DOHH2 (cell line): ENCODE results near the gene DSCAM.

Source experiments
- H3F3A ChIP-seq: fragments of 200-600 bp; sonication (generic), shearing (Covaris generic); 2 replicates; pipeline ENCODE4 v1.6.0; 2016; ENCODE audit warnings: antibody characterized with exemption, mild to moderate bottlenecking; ENCODE audit not compliant: control insufficient read depth, insufficient read depth
- H3K27ac ChIP-seq: fragments of 200-600 bp; sonication (generic); 2 replicates; pipeline ENCODE4 v1.5.1; 2014; ENCODE audit warnings: low read depth, mild to moderate bottlenecking, low read length, moderate library complexity
- H3K27me3 ChIP-seq: fragments of 200-600 bp; sonication (generic); 2 replicates; pipeline ENCODE4 v1.6.1; 2014; ENCODE audit warnings: mild to moderate bottlenecking, low read length, mixed read lengths; ENCODE audit not compliant: control insufficient read depth
- H3K36me3 ChIP-seq: fragments of 200-600 bp; sonication (generic); 2 replicates; pipeline ENCODE4 v1.6.1; 2014; ENCODE audit warnings: mild to moderate bottlenecking, low read length, moderate library complexity, mixed read lengths; ENCODE audit not compliant: control insufficient read depth
- H3K4me1 ChIP-seq: fragments of 200-600 bp; sonication (generic); 2 replicates; pipeline ENCODE4 v1.6.1; 2014; ENCODE audit warnings: mild to moderate bottlenecking, low read length, mixed read lengths; ENCODE audit not compliant: control insufficient read depth
- H3K4me2 ChIP-seq: fragments of 200-600 bp; sonication (generic); 2 replicates; pipeline ENCODE4 v1.6.0; 2014; ENCODE audit warnings: mild to moderate bottlenecking, low read length, moderate library complexity
- H3K4me3 ChIP-seq: fragments of 200-600 bp; sonication (generic); 2 replicates; pipeline ENCODE4 v1.5.1; 2014; ENCODE audit warnings: mild to moderate bottlenecking, low read length, mixed read lengths
- H3K79me2 ChIP-seq: fragments of 200-600 bp; sonication (generic); 2 replicates; pipeline ENCODE4 v1.6.1; 2014; ENCODE audit warnings: mild to moderate bottlenecking, low read length, mixed read lengths; ENCODE audit not compliant: control insufficient read depth
- H3K9me2 ChIP-seq: fragments of 200-600 bp; sonication (generic); replicated peaks from 2 replicates; pipeline ENCODE4 v1.6.1; 2014; ENCODE audit warnings: mild to moderate bottlenecking, low read length, mixed read lengths; ENCODE audit not compliant: control insufficient read depth
- H3K9me3 ChIP-seq: fragments of 200-600 bp; sonication (generic); 2 replicates; pipeline ENCODE4 v1.6.1; 2014; ENCODE audit warnings: antibody characterized with exemption, low read length, mixed read lengths; ENCODE audit not compliant: control insufficient read depth, insufficient read depth
- H4K20me1 ChIP-seq: fragments of 200-600 bp; sonication (generic); 2 replicates; pipeline ENCODE4 v1.6.0; 2014; ENCODE audit warnings: low read depth, mild to moderate bottlenecking, antibody characterized with exemption, low read length, moderate library complexity; ENCODE audit not compliant: control insufficient read depth, insufficient read depth
- CTCF ChIP-seq: fragments of 200-600 bp; sonication (generic); IDR thresholded peaks from one replicate; pipeline ENCODE4 v1.5.1; 2014; ENCODE audit warnings: antibody characterized with exemption, mild to moderate bottlenecking, low read depth, low read length; ENCODE audit not compliant: poor library complexity, severe bottlenecking
- EZH2phosphoT487 ChIP-seq: fragments of 200-600 bp; sonication (generic); IDR thresholded peaks from 2 replicates; pipeline ENCODE4 v1.6.1; 2017; ENCODE audit warnings: borderline replicate concordance, mild to moderate bottlenecking, antibody characterized with exemption, low read length, moderate library complexity, mixed read lengths

The DSCAM gene

GRCh38 chr21:40833184-40833583 is 13.8 kb downstream of the DSCAM start:
- no peaks in the 10 kb centered on the region for H3K79me2 ChIP-seq
- no peaks in the 10 kb centered on the region for H4K20me1 ChIP-seq
- peaks cover 15% of the 10 kb centered on the region; the same call in 1 of the 2 replicates for H3K9me3 ChIP-seq
- H3K9me2 ChIP-seq, result no peaks in the 10 kb centered on the region
- H3K27me3 ChIP-seq, result no peaks in the 10 kb centered on the region
- no peak overlapping the region for H3K4me3 ChIP-seq
- H3F3A ChIP-seq, result no peaks in the 10 kb centered on the region
- H3K36me3 ChIP-seq, result no peaks in the 10 kb centered on the region
- no peak overlapping the region for H3K27ac ChIP-seq
- no peaks in the 10 kb centered on the region for H3K4me1 ChIP-seq
- H3K4me2 ChIP-seq, result no peak overlapping the region
- no peak for TF ChIP-seq CTCF
- no peak for TF ChIP-seq EZH2phosphoT487

GRCh38 chr21:40832316-40832715 is 14.6 kb downstream of the DSCAM start:
- Histone ChIP-seq H4K20me1 (no peaks in the 10 kb centered on the region), H3K4me3 (no peak overlapping the region), H3K9me3 (peaks cover 15% of the 10 kb centered on the region; the same call in 1 of the 2 replicates), H3F3A (no peaks in the 10 kb centered on the region), H3K9me2 (no peaks in the 10 kb centered on the region), H3K4me1 (no peaks in the 10 kb centered on the region), H3K4me2 (no peak overlapping the region), H3K36me3 (no peaks in the 10 kb centered on the region), H3K79me2 (no peaks in the 10 kb centered on the region), H3K27me3 (no peaks in the 10 kb centered on the region), H3K27ac (no peak overlapping the region)
- TF ChIP-seq CTCF (no peak), EZH2phosphoT487 (no peak)

- Histone ChIP-seq H3F3A (no peaks in the 10 kb centered on the region), H3K27ac (no peak overlapping the region), H3K36me3 (no peaks in the 10 kb centered on the region), H3K79me2 (no peaks in the 10 kb centered on the region), H4K20me1 (no peaks in the 10 kb centered on the region), H3K27me3 (no peaks in the 10 kb centered on the region), H3K4me1 (no peaks in the 10 kb centered on the region), H3K9me3 (peaks cover 9% of the 10 kb centered on the region; the same call in 1 of the 2 replicates), H3K4me3 (no peak overlapping the region), H3K4me2 (no peak overlapping the region), H3K9me2 (no peaks in the 10 kb centered on the region)
- TF ChIP-seq CTCF, result no peak
- no peak for TF ChIP-seq EZH2phosphoT487
Measured at GRCh38 chr21:40830836-40831235, 16.1 kb downstream of the DSCAM start.

GRCh38 chr21:40829791-40830190 is 17.2 kb downstream of the DSCAM start:
- Histone ChIP-seq H4K20me1 (no peaks in the 10 kb centered on the region), H3K9me2 (no peaks in the 10 kb centered on the region), H3K27me3 (no peaks in the 10 kb centered on the region), H3F3A (no peaks in the 10 kb centered on the region), H3K4me3 (no peak overlapping the region), H3K4me2 (no peak overlapping the region), H3K36me3 (no peaks in the 10 kb centered on the region), H3K4me1 (no peaks in the 10 kb centered on the region), H3K79me2 (no peaks in the 10 kb centered on the region), H3K27ac (no peak overlapping the region), H3K9me3 (peaks cover 10% of the 10 kb centered on the region; the same call in 1 of the 2 replicates)
- TF ChIP-seq EZH2phosphoT487 (no peak), CTCF (no peak)
